Dedifferentiated amniotic fluid mesenchymal stem cell (primary cell): ENCODE data around the gene MTNR1B.
A peak's percentile ranks its signal among the peaks of the same experiment; 100 is the strongest.

Experiments
- DNase-seq: peaks from one replicate; pipeline ENCODE4 v3.0.0-alpha.2; 2016; ENCODE audit errors: extremely low spot score

MTNR1B gene

GRCh38 chr11:92969634-92970347 is at the start of gene MTNR1B:
MTNR1B (plus strand) TSS chr11:92969651; CDS start chr11:92969726, 75 bp downstream.
- DNase-seq = no peak

GRCh38 chr11:92920331-92920730 is 49.1 kb upstream of the MTNR1B start:
- no peak for DNase-seq

DNA sequence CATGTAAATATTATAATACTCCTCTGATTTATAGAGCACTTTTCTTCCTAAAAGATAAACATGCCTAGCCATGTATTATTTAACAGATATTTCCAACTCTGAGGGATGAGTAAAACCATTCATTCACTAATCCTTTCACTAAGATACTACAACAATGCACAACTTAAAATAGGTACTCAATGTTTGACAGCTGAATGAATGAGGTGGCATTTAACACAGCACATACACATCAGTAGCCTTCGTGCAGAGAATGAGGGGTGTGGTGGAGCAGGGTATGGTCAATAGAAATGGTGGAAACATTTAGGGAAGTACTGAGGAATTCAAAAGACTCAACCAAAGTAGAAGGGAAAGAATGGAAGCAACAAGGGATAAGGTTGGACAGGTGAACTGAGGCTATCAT is 46.7 kb upstream of the MTNR1B start:
- no peak for DNase-seq

DNA sequence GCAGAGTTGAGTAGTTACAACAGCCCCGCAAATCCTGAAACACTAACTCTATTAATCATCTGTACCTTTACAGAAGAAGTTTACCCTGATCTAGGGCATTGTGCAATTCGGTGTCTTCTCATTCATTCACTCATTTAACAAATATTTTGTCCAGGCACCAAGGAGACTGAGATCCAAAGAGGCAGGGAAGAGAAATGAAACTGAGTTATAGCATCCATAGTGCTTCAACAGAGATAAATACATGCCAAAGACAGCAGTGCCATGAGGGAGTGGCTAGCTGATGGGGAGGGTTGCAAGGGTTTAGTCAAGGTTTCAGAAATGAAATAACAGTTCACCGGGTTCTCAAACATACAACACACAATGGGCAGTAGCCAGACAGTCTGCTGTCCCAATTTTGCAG is 40.2 kb upstream of the MTNR1B start:
- DNase-seq = no peak

GRCh38 chr11:92929653-92930052 is 39.8 kb upstream of the MTNR1B start:
- no peak for DNase-seq

- no peak for DNase-seq
Measured at GRCh38 chr11:92931746-92932422, 37.6 kb upstream of the MTNR1B start.

- no peak for DNase-seq
Measured at GRCh38 chr11:92939305-92939704, 30.1 kb upstream of the MTNR1B start.

DNA sequence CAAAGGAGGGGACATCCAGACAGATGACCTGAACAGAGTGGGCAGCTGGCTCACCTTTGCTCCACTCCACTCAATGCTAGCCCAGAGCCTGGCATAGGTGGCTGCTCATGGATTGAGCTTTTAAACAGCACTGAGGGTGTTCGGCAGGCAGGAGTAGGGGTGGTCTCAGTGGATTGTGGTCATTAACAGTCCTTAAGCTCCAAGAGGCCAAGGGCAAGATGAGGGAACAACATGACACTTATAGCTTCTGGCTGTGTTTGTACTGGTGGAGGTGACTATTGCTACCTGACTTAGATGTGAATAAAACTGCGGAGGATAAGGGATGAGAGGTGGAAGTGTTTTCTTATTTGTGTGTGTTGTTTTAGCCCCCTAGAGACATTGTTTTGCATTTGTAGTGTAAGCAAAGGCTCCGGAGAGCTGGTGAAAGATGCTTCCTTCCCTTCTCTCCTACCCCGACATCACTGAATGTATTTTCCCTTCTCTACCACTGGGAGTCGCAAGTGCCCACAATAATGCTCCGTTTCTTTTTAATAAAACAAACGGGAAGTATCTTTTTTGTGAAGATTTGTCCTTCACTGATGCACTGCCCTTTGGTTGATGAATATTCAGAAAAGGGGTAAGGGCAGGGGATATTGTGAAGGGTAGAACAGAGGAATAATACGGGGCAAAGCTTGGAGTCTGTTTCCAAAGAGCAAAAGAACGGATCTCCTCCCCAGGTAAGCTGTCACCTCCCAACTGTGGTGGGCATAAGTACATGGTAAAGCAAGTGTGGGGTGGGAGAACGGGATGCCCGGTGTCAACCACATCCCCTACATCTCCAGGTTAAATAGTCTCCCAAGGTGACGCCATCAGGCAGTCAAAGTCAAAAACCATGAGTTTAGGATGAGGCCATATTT is 27.5 kb upstream of the MTNR1B start:
- peak; percentile 63 for DNase-seq

DNA sequence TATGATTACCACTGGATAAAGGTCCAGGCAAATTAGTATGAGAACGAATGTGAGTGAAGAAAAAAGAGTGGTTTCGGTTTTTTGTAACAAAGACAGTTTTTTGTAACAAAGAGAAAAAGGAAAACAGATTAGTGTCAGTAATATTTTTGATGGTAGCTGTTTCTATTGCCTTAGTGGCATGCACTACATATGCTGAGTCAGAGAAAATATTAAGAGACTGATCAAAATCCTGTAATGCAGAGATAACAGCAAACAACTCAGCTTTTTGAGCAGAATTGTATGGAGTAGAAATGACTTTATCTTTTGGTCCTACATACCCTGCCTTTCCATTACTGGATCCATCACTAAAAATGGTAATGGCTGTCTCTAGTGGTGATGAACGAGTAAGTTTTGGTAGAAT is 22.7 kb upstream of the MTNR1B start:
- no peak for DNase-seq

DNA sequence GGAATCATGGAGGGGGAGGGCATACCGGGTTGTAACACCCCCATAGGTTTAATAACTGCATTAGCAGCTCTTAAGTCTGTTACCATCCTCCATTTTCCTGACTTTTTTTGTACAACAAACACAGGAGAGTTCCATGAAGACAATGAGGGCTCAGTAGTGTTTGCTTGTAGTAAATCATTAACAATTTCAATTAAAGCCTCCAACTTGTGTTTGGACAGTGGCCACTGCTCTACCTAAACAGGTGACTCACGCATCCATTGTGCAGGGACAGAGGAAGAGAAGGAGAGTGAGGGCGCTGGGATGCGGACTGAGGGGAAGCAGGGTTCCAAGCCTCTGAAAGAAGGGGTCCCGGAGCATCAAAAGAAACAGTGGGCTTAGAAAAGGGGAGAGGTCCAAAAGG is 21.3 kb upstream of the MTNR1B start:
- DNase-seq = no peak

GRCh38 chr11:92954003-92954402 is 15.4 kb upstream of the MTNR1B start:
- no peak for DNase-seq

DNA sequence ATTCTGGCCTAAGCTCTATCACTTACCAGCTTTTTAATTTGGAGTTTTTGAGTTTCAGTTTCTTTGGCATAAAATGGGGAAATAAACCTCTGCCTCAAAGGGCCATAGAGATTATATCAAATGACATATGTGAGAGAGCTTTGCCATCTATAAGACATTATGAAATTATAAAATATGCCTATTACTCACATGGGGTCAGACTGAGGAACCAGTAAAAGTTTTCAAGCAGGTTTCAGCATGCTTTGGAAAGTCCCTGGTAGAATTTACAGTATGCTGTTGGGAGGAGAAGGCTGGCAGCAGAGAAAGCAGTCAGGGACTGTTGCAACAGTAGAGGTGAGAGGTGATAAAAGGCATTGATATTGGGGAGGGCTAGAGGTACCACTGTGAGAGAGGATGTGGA is 13.6 kb upstream of the MTNR1B start:
- DNase-seq = no peak

DNA sequence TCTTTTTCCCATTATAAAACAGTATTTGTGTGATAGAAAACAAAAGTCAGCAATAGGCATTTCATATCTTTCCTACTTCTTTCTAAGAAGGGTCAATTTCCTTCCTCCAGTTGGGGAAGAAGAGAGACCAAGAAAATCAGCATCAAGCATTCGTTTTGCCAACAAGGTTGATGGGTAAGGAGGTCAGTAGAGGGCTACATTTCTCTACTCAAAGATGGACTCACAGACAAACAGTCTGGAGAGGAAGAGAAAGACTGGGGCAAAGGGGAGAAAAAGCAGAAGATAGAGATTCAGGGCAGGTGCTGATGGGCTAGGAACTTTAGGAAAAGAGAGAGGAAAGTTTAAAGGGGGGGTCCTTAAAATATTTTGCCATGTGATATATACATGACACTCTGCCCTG is 8.6 kb upstream of the MTNR1B start:
- DNase-seq = no peak

DNA sequence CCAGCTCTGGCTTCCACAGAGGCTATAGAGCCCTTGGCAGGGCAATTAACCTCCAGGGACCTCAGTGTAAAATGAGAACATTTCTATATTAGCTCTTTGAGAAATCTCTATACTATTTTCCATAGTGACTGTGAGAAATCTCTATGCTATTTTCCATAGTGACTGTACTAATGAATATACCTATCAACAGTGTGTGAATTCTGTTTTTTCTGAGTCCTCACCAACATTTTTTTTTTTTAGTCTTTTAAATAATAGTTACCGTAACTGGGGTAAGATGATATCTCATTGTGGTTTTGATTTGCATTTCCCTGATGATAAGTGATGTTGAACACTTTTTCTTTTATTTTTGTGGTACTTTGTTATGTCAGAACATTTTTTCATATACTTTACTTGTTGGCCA is 7.0 kb upstream of the MTNR1B start:
- no peak for DNase-seq

- DNase-seq = no peak
Measured at GRCh38 chr11:92964471-92964870, 5.0 kb upstream of the MTNR1B start.

GRCh38 chr11:92965196-92965595 is 4.3 kb upstream of the MTNR1B start:
- no peak for DNase-seq

GRCh38 chr11:92967178-92967577 is 2.3 kb upstream of the MTNR1B start:
- DNase-seq = no peak

DNA sequence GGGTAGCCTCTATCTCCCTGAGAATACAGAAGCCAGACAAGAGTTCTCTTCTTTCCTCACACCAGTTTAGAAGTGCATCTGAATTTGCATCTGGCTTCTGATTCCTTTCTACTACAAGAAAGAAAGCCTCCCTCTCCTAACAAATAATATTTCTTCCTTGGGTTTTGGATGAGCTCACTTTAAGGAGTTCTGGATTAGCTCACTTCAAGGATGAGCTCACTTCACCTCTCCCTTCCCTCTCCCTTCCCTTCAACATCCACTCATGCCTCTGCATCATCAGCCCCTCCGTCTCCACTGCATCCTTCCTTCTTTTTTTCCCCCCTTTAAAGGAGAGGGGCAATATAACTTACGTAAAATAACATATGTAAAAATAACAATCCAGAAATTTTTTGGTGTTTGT is 1.6 kb upstream of the MTNR1B start:
- DNase-seq = no peak

DNA sequence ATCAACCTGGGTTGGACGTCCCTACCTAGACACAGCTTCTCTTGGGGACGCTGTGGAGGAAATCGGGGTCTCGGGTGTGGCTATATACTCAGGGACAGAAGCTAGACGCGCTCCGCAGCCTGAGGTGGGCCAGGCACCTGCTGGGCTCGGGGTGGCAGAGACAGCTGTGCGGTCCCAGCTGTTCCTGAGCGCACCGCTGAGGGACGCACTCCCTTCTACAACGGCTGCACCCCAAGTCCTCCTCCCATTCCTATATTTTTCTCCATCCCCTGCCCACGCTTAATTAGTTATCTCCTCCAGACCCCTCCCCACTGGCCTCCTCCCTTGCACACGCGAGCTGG is 188 bp upstream of the MTNR1B start:
- no peak for DNase-seq

GRCh38 chr11:92972248-92972647 is 2.8 kb downstream of the MTNR1B start:
- no peak for DNase-seq

- no peak for DNase-seq
Measured at GRCh38 chr11:92975285-92975684, 5.8 kb downstream of the MTNR1B start.

- no peak for DNase-seq
Measured at GRCh38 chr11:92976681-92977080, 7.2 kb downstream of the MTNR1B start.

GRCh38 chr11:92977401-92977800 is 8.0 kb downstream of the MTNR1B start:
- no peak for DNase-seq
